ENCODE data around the gene MANEA. TPM values are rescaled to one million over a fixed set of nuclear protein-coding genes. Genes with fewer than 3 reads are reported as not detected.

The MANEA gene
- total and polyA plus RNA-seq, 2 of the 13 experiments (the other 11 are each of a cell fraction or from before 2014, with no cell fraction given): 10.0 to 10.9 TPM

GRCh38 chr6:95545686-95546085 is 31.6 kb upstream of the MANEA start:
- no peak overlapping the region for H3K9ac ChIP-seq (ENCODE audit: insufficient read depth, low read depth, low read length)
- no peak for TF ChIP-seq REST (IDR thresholded peaks at IDR 0.05; ENCODE audit: borderline replicate concordance in 1 of 2, low read depth in 1 of 2, low read length in 2 of 2)
- intact Hi-C loops (cut with micrococcal nuclease; ENCODE audit: unreplicated experiment) (no loop called here), in situ Hi-C loops (cut with HindIII; ENCODE audit: extremely low pct_ligation_motif_present, low pct_unique_long_range_greater_than_20kb) (no loop called here)
- no peaks in the 10 kb centered on the region for H3K27me3 ChIP-seq (ENCODE audit: control insufficient read depth in 1 of 2, insufficient read depth in 2 of 2, low read length in 2 of 2)
- no peak overlapping the region for H2AFZ ChIP-seq (ENCODE audit: low read length)
- no peaks in the 10 kb centered on the region for H3K4me1 ChIP-seq (ENCODE audit: insufficient read depth, low read length)
- H3K36me3 ChIP-seq (replicated peaks in 1 of 2; ENCODE audit: control insufficient read depth in 1 of 2, insufficient read depth in 2 of 2, low read length in 2 of 2): no peaks in the 10 kb centered on the region
- ChIA-PET POLR2A (no interaction called here), CTCF (ENCODE audit: low intra/inter-chr PET ratio, low total read pairs) (no interaction called here)
- no peak for DNase-seq (ENCODE audit: low spot score)
- H3K79me2 ChIP-seq (ENCODE audit: insufficient read depth, low read length): no peaks in the 10 kb centered on the region
- H3K27ac ChIP-seq (ENCODE audit: extremely low read length, insufficient read depth, low read length): no peak overlapping the region
- H4K20me1 ChIP-seq (ENCODE audit: insufficient read depth, low read length): no peaks in the 10 kb centered on the region
- H3K4me2 ChIP-seq (ENCODE audit: low read depth, low read length): no peak overlapping the region
- BruUV-seq (replicated peaks): no TSS peak
- H3K4me3 ChIP-seq (replicated peaks in 1 of 3; ENCODE audit: insufficient read depth in 1 of 3, low read depth in 2 of 3, low read length in 3 of 3): no peak overlapping the region
- WGBS (ENCODE audit: low lambda C conversion rate): 23% methylated on average over 2 of the region's 2 CpGs
- ATAC-seq: no peak
- no peak for FAIRE-seq
- H3K9me3 ChIP-seq (ENCODE audit: low read length): no peaks in the 10 kb centered on the region

DNA sequence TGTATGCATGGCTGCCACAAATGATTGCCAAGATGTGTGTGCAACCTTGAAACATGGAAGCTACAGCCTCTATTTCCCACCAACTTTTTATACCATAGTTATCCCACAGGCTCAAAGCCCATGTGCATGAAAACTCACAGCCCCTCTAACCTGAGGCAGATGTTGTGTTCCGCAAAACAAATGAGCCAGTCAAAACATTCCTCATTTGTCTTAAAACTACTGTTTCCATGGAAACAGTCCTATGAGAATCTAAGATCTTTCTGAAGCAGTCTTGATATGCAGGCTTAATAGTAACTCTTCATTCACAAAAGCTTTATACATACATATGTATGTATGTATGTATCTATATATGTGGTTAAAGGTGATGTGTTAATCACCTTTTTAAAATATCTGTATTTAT is 31.2 kb upstream of the MANEA start:
- Histone ChIP-seq H3K36me3 (replicated peaks in 1 of 2; ENCODE audit: control insufficient read depth in 1 of 2, insufficient read depth in 2 of 2, low read length in 2 of 2) (no peaks in the 10 kb centered on the region), H3K9me3 (ENCODE audit: low read length) (no peaks in the 10 kb centered on the region), H2AFZ (ENCODE audit: low read length) (no peak overlapping the region), H3K9ac (ENCODE audit: insufficient read depth, low read depth, low read length) (no peak overlapping the region), H3K4me3 (replicated peaks in 1 of 3; ENCODE audit: insufficient read depth in 1 of 3, low read depth in 2 of 3, low read length in 3 of 3) (no peak overlapping the region), H4K20me1 (ENCODE audit: insufficient read depth, low read length) (no peaks in the 10 kb centered on the region), H3K4me1 (ENCODE audit: insufficient read depth, low read length) (no peaks in the 10 kb centered on the region), H3K4me2 (ENCODE audit: low read depth, low read length) (no peak overlapping the region), H3K79me2 (ENCODE audit: insufficient read depth, low read length) (no peaks in the 10 kb centered on the region), H3K27ac (ENCODE audit: extremely low read length, insufficient read depth, low read length) (no peak overlapping the region), H3K27me3 (ENCODE audit: control insufficient read depth in 1 of 2, insufficient read depth in 2 of 2, low read length in 2 of 2) (no peaks in the 10 kb centered on the region)
- in situ Hi-C loops (cut with HindIII; ENCODE audit: extremely low pct_ligation_motif_present, low pct_unique_long_range_greater_than_20kb) (no loop called here), intact Hi-C loops (cut with micrococcal nuclease; ENCODE audit: unreplicated experiment) (no loop called here)
- POLR2A ChIA-PET: no interaction called here
- BruUV-seq (replicated peaks): no TSS peak
- no peak for ATAC-seq
- no peak for DNase-seq (ENCODE audit: low spot score)
- CTCF ChIA-PET (ENCODE audit: low intra/inter-chr PET ratio, low total read pairs): no interaction called here
- 100% methylated on average over 1 of the region's 1 CpG for WGBS (ENCODE audit: low lambda C conversion rate)
- FAIRE-seq: no peak
- TF ChIP-seq ZFP82 (CRISPR knock-in tag; IDR thresholded peaks at IDR 0.05; ENCODE audit: borderline replicate concordance) (no peak), ZNF878 (CRISPR knock-in tag; IDR thresholded peaks at IDR 0.05) (no peak), NCOA5 (CRISPR knock-in tag; IDR thresholded peaks at IDR 0.05) (no peak), NCOA1 (CRISPR knock-in tag; IDR thresholded peaks at IDR 0.05) (no peak), ZNF207 (IDR thresholded peaks at IDR 0.05; ENCODE audit: borderline replicate concordance) (no peak), JUNB (CRISPR knock-in tag; IDR thresholded peaks at IDR 0.05; ENCODE audit: borderline replicate concordance) (no peak), ZNF251 (CRISPR knock-in tag; IDR thresholded peaks at IDR 0.05) (no peak), NCOA2 (CRISPR knock-in tag; IDR thresholded peaks at IDR 0.05) (no peak), NONO (IDR thresholded peaks at IDR 0.05) (no peak), NONO (CRISPR knock-in tag; conservative IDR thresholded peaks at IDR 0.05) (no peak), GATAD2A (CRISPR knock-in tag; IDR thresholded peaks at IDR 0.05) (no peak), PPARG (CRISPR knock-in tag; conservative IDR thresholded peaks at IDR 0.05) (no peak)
- TF ChIP-seq, protein P1, sequence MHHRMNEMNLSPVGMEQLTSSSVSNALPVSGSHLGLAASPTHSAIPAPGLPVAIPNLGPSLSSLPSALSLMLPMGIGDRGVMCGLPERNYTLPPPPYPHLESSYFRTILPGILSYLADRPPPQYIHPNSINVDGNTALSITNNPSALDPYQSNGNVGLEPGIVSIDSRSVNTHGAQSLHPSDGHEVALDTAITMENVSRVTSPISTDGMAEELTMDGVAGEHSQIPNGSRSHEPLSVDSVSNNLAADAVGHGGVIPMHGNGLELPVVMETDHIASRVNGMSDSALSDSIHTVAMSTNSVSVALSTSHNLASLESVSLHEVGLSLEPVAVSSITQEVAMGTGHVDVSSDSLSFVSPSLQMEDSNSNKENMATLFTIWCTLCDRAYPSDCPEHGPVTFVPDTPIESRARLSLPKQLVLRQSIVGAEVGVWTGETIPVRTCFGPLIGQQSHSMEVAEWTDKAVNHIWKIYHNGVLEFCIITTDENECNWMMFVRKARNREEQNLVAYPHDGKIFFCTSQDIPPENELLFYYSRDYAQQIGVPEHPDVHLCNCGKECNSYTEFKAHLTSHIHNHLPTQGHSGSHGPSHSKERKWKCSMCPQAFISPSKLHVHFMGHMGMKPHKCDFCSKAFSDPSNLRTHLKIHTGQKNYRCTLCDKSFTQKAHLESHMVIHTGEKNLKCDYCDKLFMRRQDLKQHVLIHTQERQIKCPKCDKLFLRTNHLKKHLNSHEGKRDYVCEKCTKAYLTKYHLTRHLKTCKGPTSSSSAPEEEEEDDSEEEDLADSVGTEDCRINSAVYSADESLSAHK (CRISPR knock-in tag; IDR thresholded peaks at IDR 0.05; ENCODE audit: borderline replicate concordance): no peak

Data from HepG2 (cell line).